ENCODE results near the gene CBLIF. TPM values are rescaled to one million over a fixed set of nuclear protein-coding genes. Genes with fewer than 3 reads are reported as not detected.

CBLIF gene
- total RNA-seq, 1 donor from 2014 or later: 17.9 TPM

DNA sequence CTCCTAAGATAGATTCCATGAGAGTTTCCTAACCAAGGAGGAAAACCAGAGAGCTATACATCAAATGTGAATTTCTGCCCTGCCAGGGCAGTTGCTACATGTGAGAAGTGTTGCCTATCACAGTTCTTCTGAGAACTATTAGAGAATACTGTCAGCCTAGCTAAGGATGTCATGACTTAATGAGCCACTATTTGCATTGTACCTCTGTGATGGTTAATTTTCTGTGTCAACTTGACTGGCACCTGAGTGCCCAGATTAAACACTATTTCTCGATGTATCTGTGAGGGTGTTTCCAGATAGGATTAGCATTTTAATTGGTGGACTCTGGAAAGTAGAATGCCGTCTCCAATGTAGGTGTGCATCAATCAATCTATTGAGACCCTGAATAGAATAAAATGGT lies 22.6 kb upstream of the CBLIF start:
- no peaks in the 10 kb centered on the region for H3K4me1 Mint-ChIP-seq (ENCODE audit: low read depth)
- TF ChIP-seq, protein P1, sequence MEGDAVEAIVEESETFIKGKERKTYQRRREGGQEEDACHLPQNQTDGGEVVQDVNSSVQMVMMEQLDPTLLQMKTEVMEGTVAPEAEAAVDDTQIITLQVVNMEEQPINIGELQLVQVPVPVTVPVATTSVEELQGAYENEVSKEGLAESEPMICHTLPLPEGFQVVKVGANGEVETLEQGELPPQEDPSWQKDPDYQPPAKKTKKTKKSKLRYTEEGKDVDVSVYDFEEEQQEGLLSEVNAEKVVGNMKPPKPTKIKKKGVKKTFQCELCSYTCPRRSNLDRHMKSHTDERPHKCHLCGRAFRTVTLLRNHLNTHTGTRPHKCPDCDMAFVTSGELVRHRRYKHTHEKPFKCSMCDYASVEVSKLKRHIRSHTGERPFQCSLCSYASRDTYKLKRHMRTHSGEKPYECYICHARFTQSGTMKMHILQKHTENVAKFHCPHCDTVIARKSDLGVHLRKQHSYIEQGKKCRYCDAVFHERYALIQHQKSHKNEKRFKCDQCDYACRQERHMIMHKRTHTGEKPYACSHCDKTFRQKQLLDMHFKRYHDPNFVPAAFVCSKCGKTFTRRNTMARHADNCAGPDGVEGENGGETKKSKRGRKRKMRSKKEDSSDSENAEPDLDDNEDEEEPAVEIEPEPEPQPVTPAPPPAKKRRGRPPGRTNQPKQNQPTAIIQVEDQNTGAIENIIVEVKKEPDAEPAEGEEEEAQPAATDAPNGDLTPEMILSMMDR (IDR thresholded peaks at IDR 0.05; ENCODE audit: unreplicated experiment): no peak
- no peak overlapping the region for H3K27ac Mint-ChIP-seq
- H3K4me3 Mint-ChIP-seq (ENCODE audit: low read depth): no peak overlapping the region
- peaks cover 13% of the 10 kb centered on the region for H3K36me3 Mint-ChIP-seq (ENCODE audit: insufficient read depth)
- no peaks in the 10 kb centered on the region for H3K27me3 Mint-ChIP-seq
- no peak for DNase-seq (ENCODE audit: low spot score, unreplicated experiment)
- H3K9me3 Mint-ChIP-seq (ENCODE audit: low read depth): peaks cover 32% of the 10 kb centered on the region

DNA sequence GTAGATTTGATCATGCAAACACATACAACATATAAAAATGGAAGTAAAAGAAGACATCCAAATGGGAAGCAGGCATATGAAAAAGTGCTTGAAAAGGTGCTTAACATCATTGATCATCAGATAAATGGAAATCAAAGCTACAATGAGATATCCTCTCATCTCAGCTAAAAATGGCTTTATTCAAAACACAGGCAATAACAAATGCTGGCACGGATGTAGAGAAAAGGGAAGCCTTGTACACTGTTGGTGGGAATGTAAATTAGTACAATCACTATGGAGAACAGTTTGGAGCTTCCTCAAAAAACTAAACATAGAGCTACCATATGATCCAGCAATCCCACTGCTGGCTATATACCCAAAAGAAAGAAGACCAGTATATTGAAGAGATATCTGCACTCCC lies 21.5 kb upstream of the CBLIF start:
- Mint-ChIP-seq H3K27ac (no peak overlapping the region), H3K36me3 (ENCODE audit: insufficient read depth) (peaks cover 13% of the 10 kb centered on the region), H3K4me1 (ENCODE audit: low read depth) (no peaks in the 10 kb centered on the region), H3K27me3 (no peaks in the 10 kb centered on the region), H3K4me3 (ENCODE audit: low read depth) (no peak overlapping the region), H3K9me3 (ENCODE audit: low read depth) (peaks cover 32% of the 10 kb centered on the region)
- TF ChIP-seq, protein P1 (IDR thresholded peaks at IDR 0.05; ENCODE audit: unreplicated experiment): no peak
- no peak for DNase-seq (ENCODE audit: low spot score, unreplicated experiment)

DNA sequence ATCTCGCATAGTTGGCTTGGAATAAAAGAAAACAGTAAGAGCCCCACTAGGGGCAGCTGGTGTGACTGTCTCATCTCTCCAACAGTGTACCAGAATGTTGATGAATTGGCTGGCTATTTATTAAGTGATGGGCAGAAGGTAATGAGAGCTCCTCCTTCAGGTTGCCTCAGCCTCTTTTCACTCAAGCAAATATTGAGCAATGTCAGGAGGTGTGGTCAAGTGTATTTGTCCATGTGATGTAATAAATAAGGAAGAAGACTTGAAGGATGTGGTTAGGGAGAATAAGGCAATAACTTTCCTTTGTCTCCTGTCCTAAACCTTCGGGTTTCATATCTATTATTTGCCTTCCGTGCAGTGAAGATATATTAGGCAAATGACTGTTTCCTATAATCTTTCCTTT lies 21.1 kb upstream of the CBLIF start, which contains the start of gene TCN1:
Gene TCN1, minus strand, starts transcription at position 91 of the 400 bp plus-strand sequence. Its CDS starts 17 bp downstream, at position 74.
- Mint-ChIP-seq H3K4me1 (ENCODE audit: low read depth) (no peaks in the 10 kb centered on the region), H3K36me3 (ENCODE audit: insufficient read depth) (peaks cover 10% of the 10 kb centered on the region), H3K27me3 (no peaks in the 10 kb centered on the region), H3K4me3 (ENCODE audit: low read depth) (no peak within 1 kb of the TSS), H3K27ac (no peak within 1 kb of the TSS), H3K9me3 (ENCODE audit: low read depth) (peaks cover 27% of the 10 kb centered on the region)
- TF ChIP-seq, protein P1 (IDR thresholded peaks at IDR 0.05; ENCODE audit: unreplicated experiment): no peak
- DNase-seq (ENCODE audit: low spot score, unreplicated experiment): no peak

DNA sequence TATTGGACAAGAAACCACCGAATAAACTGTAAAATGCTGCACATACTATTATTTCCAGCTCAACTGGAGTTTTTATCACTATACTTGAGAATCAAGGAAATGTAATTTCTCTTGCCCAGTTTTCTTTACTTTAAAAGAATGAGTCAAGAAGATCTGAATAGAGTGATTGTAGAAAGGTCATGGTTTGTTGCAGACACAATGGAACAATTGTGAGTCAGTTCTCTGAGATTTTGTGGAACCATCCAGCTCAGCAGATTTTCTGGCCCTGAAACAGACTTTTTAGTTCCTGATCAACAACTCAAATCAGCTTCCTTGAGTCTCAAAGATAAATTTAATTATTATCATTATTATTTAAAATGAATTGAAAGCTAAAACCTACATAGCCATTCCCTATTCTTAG lies 19.7 kb upstream of the CBLIF start:
- peaks cover 15% of the 10 kb centered on the region for H3K9me3 Mint-ChIP-seq (ENCODE audit: low read depth)
- TF ChIP-seq, protein P1 (IDR thresholded peaks at IDR 0.05; ENCODE audit: unreplicated experiment): no peak
- H3K4me3 Mint-ChIP-seq (ENCODE audit: low read depth): no peak overlapping the region
- no peaks in the 10 kb centered on the region for H3K4me1 Mint-ChIP-seq (ENCODE audit: low read depth)
- H3K27ac Mint-ChIP-seq: no peak overlapping the region
- H3K36me3 Mint-ChIP-seq (ENCODE audit: insufficient read depth): peaks cover 2% of the 10 kb centered on the region
- no peaks in the 10 kb centered on the region for H3K27me3 Mint-ChIP-seq
- DNase-seq (ENCODE audit: low spot score, unreplicated experiment): no peak

DNA sequence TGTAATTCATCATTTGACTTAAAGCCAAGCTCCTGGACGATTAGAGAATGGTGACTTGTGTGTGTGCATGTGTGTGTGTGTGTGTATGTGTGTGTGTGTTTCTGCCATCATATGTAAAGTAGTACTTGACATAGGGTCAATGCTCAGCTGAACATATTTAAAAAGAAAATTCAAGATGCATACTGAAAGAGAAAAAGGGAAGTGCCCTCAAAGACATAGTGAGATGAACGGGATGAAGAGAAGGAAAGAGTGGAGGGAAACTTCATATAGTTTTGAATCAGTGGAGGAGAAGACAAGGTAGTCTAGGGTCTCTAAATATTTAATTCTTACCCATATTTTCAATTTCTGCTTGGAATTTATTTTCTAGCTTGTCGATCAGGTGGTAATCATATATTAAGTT lies 17.0 kb upstream of the CBLIF start:
- Mint-ChIP-seq H3K27ac (no peak overlapping the region), H3K36me3 (ENCODE audit: insufficient read depth) (peaks cover 1% of the 10 kb centered on the region), H3K4me3 (ENCODE audit: low read depth) (no peak overlapping the region), H3K27me3 (no peaks in the 10 kb centered on the region), H3K4me1 (ENCODE audit: low read depth) (peaks cover 7% of the 10 kb centered on the region), H3K9me3 (ENCODE audit: low read depth) (peaks cover 11% of the 10 kb centered on the region)
- no peak for DNase-seq (ENCODE audit: low spot score, unreplicated experiment)
- TF ChIP-seq, protein P1 (IDR thresholded peaks at IDR 0.05; ENCODE audit: unreplicated experiment): no peak
